HG02798 (cell line): ENCODE measurements around the gene EPHA4.

ENCODE experiments used
- ATAC-seq: cut with Tn5 transposase; IDR thresholded peaks from one replicate; pipeline ENCODE4 v1.9.1; 2021; ENCODE audit warnings: mild to moderate bottlenecking; ENCODE audit not compliant: unreplicated experiment, poor library complexity

The EPHA4 gene

DNA sequence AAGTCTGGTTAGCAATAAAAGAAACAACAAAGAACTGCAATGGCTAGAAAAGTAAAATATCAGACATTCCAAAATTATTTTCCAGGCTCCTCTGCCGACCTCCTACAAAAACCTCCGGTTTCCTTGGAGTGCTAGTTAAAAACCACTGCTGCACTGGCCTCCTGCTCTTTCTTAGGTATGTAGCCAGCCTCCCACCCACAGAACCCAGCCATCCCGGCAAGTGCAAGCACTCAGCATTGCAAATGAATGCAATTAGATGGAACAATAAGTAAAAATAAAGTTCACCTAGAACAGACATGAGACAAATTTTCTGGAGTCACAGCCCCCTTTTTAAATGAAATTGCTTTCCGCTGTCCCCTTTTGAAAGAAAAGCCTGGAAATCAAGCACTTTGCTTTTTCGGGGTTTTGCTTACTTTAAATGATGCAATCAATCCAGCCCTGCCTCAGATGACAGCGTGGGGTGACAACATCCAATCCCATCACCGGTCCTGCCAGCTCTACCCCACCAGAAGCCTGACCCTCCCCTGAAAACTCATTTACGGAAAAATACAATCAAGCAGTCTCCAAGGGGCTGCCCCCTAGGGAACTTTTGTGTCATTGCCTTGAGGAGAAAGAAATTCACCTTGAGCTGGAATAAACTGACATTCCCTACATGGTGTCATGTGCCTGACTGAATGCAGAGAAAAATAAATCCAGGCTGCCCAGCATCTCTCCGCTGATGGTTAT lies 199.8 kb downstream of the EPHA4 start:
- ATAC-seq, result no peak

DNA sequence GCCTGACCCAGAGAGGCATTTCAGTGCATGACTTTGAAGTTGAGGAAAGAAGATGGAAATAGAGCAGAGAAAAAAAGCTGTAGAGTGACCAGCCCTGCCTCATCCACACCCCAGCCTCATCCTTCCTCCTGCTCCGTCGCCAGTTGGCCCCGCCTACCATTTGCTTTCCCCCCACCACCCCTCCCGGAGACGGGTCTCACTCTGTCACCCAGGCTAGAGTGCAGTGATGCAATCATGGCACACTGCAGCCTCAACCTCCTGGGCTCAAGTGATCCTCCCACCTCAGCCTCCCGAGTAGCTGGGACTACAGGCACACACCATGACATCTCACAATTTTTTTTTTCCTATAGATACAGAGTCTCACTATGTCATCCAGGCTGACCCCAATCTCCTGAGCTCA lies 200.8 kb downstream of the EPHA4 start:
- no peak for ATAC-seq

DNA sequence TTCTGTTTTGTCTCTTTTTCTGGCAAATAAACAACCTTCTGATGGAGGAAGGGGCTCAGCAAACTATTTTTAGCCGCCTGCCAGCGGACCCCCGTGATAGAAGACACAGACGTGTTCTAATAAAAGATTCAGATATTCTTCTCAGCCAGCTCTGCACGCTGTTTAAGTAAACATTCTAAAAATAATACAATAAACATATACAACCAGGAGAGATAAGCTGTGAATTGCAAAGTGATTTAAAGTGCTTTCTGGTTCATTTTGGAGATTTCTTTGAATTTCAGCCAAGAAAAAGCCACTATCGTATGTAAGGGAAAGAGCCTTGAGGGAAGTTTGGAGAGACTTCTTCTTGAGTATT lies 201.3 kb downstream of the EPHA4 start:
- ATAC-seq, result no peak

DNA sequence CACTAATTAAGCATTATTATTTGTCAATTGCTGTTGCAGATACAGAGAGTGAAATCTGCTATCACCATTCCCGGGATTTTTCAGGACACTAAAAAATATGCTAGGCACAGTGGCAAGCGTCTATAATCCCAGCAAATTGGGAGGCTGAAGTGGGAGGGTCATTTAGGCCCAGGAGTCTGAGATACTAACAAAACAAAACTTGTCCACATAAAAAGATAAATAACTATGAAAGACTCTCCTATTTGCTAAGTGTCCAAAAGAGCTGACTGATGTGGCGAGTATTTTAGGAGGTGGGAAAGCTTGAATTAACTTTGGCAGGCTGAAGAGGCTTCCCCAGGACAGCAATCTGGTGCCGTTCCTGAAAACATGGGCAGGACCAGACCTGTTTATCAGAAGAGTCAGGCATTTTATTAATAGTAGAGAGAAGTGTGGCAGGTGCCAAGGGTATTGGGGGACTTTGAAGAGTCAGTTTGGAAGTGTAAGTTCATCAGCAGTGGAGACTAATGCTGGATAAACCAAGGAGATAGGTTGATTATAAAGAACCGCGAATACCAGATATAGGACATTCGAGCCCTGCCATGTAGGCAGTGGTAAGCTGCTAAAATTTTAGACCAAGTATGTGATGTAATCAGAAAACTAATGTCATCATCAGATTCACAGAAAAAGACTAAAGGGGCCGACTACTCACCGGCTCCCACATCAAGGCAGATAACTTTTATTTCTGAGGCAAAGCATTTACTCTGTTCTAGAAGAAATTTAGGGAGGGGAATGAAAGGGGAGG lies 201.8 kb downstream of the EPHA4 start:
- ATAC-seq, result no peak
